MM.1S (cell line): ENCODE data around the gene PLCB1.

Source experiments
- DNase-seq: peaks from one replicate; pipeline ENCODE4 v3.0.0-alpha.2; 2015
- H2AFZ ChIP-seq: fragments of 300-600 bp; sonication (generic); 2 replicates; pipeline ENCODE4 v1.6.0; 2016; ENCODE audit warnings: antibody characterized with exemption, low read length
- H3F3A ChIP-seq: fragments of 300-600 bp; sonication (generic); 2 replicates; pipeline ENCODE4 v1.6.1; 2016; ENCODE audit warnings: mild to moderate bottlenecking, antibody characterized with exemption, low read length, moderate library complexity, mixed read lengths; ENCODE audit not compliant: insufficient read depth
- H3K27ac ChIP-seq: fragments of 300-600 bp; sonication (generic); 2 replicates; pipeline ENCODE4 v1.5.1; 2016; ENCODE audit warnings: mild to moderate bottlenecking, low read length
- H3K27me3 ChIP-seq: fragments of 300-600 bp; sonication (generic); replicated peaks from 2 replicates; pipeline ENCODE4 v1.6.0; 2016; ENCODE audit warnings: low read length; ENCODE audit not compliant: insufficient read depth
- H3K36me3 ChIP-seq: fragments of 300-600 bp; sonication (generic); replicated peaks from 2 replicates; pipeline ENCODE4 v1.6.1; 2016; ENCODE audit warnings: mild to moderate bottlenecking, low read length, mixed read lengths; ENCODE audit not compliant: insufficient read depth
- H3K4me1 ChIP-seq: fragments of 300-600 bp; sonication (generic); 2 replicates; pipeline ENCODE4 v1.6.1; 2016; ENCODE audit warnings: low read length, mixed read lengths
- H3K4me2 ChIP-seq: fragments of 300-600 bp; sonication (generic); 2 replicates; pipeline ENCODE4 v1.6.0; 2016; ENCODE audit warnings: low read depth, low read length
- H3K4me3 ChIP-seq: fragments of 300-600 bp; sonication (generic); 2 replicates; pipeline ENCODE4 v1.5.1; 2016; ENCODE audit warnings: low read length, mixed read lengths
- H3K79me2 ChIP-seq: fragments of 300-600 bp; sonication (generic); 2 replicates; pipeline ENCODE4 v1.6.1; 2016; ENCODE audit warnings: mixed run types, low read length, mixed read lengths
- H3K9ac ChIP-seq: fragments of 300-600 bp; sonication (generic); 2 replicates; pipeline ENCODE4 v1.6.1; 2016; ENCODE audit warnings: low read length, mixed read lengths
- H3K9me2 ChIP-seq: fragments of 300-600 bp; sonication (generic); replicated peaks from 2 replicates; pipeline ENCODE4 v1.6.1; 2016; ENCODE audit warnings: mild to moderate bottlenecking, low read length, mixed read lengths; ENCODE audit not compliant: insufficient read depth
- H3K9me3 ChIP-seq: fragments of 300-600 bp; sonication (generic); replicated peaks from 2 replicates; pipeline ENCODE4 v1.6.1; 2016; ENCODE audit warnings: mild to moderate bottlenecking, low read length, mixed read lengths; ENCODE audit not compliant: insufficient read depth
- H4K20me1 ChIP-seq: fragments of 300-600 bp; sonication (generic); 2 replicates; pipeline ENCODE4 v1.6.1; 2016; ENCODE audit warnings: mild to moderate bottlenecking, low read length, moderate library complexity, mixed read lengths; ENCODE audit not compliant: insufficient read depth
- EZH2 ChIP-seq: fragments of 300-600 bp; sonication (generic); optimal IDR thresholded peaks from 2 replicates; pipeline ENCODE3; 2017; ENCODE audit warnings: low read depth, mild to moderate bottlenecking, antibody characterized with exemption, low read length, mixed read lengths
- EZH2phosphoT487 ChIP-seq: fragments of 300-600 bp; sonication (generic); IDR thresholded peaks from 2 replicates; pipeline ENCODE4 v1.6.1; 2018; ENCODE audit warnings: antibody characterized with exemption, low read length
- TF ChIP-seq, protein P1 (sequence below): fragments of 300-600 bp; sonication (generic); IDR thresholded peaks from 2 replicates; pipeline ENCODE4 v1.5.1; 2016; ENCODE audit warnings: antibody characterized with exemption, low read length, mixed read lengths

PLCB1 gene

DNA sequence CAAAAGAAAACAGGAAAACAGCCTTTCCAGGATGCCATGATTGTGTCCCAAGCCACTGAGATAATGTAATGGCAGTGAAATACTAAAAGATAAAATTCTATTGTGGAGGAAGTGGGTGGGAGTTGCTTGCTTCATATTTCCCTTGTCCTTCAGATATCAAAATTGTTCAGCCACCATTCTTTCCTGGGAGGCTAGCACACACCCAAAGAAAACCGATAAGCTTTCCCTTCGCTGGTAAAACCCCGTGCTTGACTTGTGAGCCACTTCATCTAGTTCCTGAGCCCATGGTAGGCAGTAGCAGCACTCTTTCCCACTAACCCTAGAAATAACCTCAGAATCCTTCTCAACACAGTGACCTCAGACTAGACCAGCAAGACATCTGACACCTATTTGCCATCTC lies 579.4 kb downstream of the PLCB1 start:
- Histone ChIP-seq H3K9me3 (no peaks in the 10 kb centered on the region), H3K27ac (no peak overlapping the region), H3F3A (no peaks in the 10 kb centered on the region), H4K20me1 (no peaks in the 10 kb centered on the region), H3K79me2 (no peaks in the 10 kb centered on the region), H2AFZ (no peak overlapping the region), H3K4me3 (no peak overlapping the region), H3K9ac (no peak overlapping the region), H3K4me1 (no peaks in the 10 kb centered on the region), H3K27me3 (no peaks in the 10 kb centered on the region), H3K36me3 (no peaks in the 10 kb centered on the region), H3K4me2 (no peak overlapping the region), H3K9me2 (no peaks in the 10 kb centered on the region)
- DNase-seq, result no peak
- TF ChIP-seq, protein P1, sequence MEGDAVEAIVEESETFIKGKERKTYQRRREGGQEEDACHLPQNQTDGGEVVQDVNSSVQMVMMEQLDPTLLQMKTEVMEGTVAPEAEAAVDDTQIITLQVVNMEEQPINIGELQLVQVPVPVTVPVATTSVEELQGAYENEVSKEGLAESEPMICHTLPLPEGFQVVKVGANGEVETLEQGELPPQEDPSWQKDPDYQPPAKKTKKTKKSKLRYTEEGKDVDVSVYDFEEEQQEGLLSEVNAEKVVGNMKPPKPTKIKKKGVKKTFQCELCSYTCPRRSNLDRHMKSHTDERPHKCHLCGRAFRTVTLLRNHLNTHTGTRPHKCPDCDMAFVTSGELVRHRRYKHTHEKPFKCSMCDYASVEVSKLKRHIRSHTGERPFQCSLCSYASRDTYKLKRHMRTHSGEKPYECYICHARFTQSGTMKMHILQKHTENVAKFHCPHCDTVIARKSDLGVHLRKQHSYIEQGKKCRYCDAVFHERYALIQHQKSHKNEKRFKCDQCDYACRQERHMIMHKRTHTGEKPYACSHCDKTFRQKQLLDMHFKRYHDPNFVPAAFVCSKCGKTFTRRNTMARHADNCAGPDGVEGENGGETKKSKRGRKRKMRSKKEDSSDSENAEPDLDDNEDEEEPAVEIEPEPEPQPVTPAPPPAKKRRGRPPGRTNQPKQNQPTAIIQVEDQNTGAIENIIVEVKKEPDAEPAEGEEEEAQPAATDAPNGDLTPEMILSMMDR, result no peak
- TF ChIP-seq EZH2, result no peak
- TF ChIP-seq EZH2phosphoT487, result no peak

DNA sequence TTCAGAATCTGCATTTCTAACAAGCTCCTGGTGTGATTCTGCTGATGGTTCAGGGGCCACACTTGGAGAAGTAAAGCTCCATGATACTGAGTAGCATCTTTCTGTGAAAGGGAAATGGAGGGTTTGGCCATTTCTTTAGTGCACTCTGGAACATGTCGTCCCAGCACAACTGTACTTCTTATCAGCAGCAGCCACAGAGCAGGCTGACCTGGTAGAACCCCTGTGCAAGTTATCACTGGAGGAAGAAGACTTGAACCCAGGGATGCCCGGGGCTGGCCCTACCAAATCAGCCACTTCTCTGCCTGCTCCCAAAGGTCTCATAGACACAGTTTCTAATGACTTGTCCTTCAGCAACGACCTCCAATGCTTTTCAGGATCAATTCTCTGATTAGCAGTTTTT lies 582.1 kb downstream of the PLCB1 start:
- Histone ChIP-seq H3K36me3 (no peaks in the 10 kb centered on the region), H3K27ac (no peak overlapping the region), H3K9ac (no peak overlapping the region), H3K4me1 (no peaks in the 10 kb centered on the region), H3K4me3 (no peak overlapping the region), H4K20me1 (no peaks in the 10 kb centered on the region), H3K4me2 (no peak overlapping the region), H2AFZ (no peak overlapping the region), H3F3A (no peaks in the 10 kb centered on the region), H3K27me3 (no peaks in the 10 kb centered on the region), H3K9me2 (no peaks in the 10 kb centered on the region), H3K9me3 (no peaks in the 10 kb centered on the region), H3K79me2 (no peaks in the 10 kb centered on the region)
- TF ChIP-seq EZH2phosphoT487 (no peak), EZH2 (no peak)
- TF ChIP-seq, protein P1, result no peak
- DNase-seq, result no peak

DNA sequence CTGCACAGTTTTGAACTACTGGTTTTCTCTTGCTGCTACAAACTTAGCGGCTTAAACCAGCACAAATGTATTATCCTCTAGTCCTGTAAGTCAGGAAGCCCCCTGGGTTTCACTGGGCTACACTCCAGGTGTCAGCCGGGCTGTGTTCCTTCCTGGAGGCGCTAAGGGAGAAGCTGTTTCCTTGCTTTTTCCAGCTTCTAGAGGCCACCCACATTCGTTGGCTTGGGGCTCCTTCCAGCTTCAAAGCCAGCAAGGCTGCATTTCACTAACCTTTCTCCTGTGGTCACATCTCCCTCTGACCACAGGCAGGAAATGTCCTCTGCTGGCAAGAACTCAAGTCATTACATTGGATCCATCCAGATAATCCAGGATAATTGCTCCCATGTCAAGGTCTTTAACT lies 586.2 kb downstream of the PLCB1 start:
- Histone ChIP-seq H3K79me2 (no peaks in the 10 kb centered on the region), H3K4me2 (no peak overlapping the region), H3K9me2 (no peaks in the 10 kb centered on the region), H3F3A (no peaks in the 10 kb centered on the region), H3K36me3 (no peaks in the 10 kb centered on the region), H3K27me3 (no peaks in the 10 kb centered on the region), H2AFZ (no peak overlapping the region), H3K9me3 (no peaks in the 10 kb centered on the region), H3K4me3 (no peak overlapping the region), H3K9ac (no peak overlapping the region), H3K27ac (no peak overlapping the region), H4K20me1 (no peaks in the 10 kb centered on the region), H3K4me1 (no peaks in the 10 kb centered on the region)
- TF ChIP-seq, protein P1, result no peak
- no peak for TF ChIP-seq EZH2
- TF ChIP-seq EZH2phosphoT487, result no peak
- no peak for DNase-seq
